Epithelial cell of proximal tubule (primary cell): ENCODE measurements around the gene ARRDC1. TPM values are rescaled to one million over a fixed set of nuclear protein-coding genes. Genes with fewer than 3 reads are reported as not detected.

Experiments used
- DNase-seq: peaks from one replicate; pipeline ENCODE4 v3.0.0-alpha.2; 2011; ENCODE audit warnings: low read depth
- H3K4me3 ChIP-seq: 2 replicates; pipeline ENCODE4 v1.5.1; 2011; ENCODE audit warnings: low read depth, mild to moderate bottlenecking, low read length
- total RNA-seq: library from RNA; depleted of rRNA; stranded (reverse); fragments of >200 nt; gene quantifications from 2 replicates; pipeline ENCODE4 v1.2.3, GENCODE V29; 2015
- TF ChIP-seq, protein P1 (sequence below): conservative IDR thresholded peaks from 2 replicates; pipeline ENCODE4 v1.5.1; 2012; ENCODE audit warnings: low read depth, mild to moderate bottlenecking, low read length

ARRDC1 gene
- total RNA-seq, 1 donor from 2014 or later: 47.6 TPM

DNA sequence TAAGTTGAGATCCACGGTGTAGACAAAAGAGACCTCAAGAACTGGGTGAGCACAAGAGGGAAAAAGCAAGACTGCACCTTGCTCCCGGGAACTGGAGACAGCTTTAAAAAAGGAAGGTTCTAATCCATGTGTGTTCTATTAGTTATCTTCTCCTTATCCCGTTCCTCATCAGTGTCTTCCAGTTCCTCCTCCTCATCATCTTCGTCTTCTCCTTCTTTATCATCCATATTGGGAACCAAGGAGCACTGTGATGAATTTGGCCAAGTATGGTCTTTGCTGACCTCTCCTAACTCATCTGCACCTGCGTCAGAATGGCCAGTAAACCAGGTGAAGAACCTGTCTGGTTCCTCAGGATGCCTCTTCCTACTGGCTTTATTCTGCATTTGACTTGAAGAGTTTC lies 35.4 kb downstream of the ARRDC1 start:
- no peak overlapping the region for H3K4me3 ChIP-seq
- DNase-seq: no peak
- TF ChIP-seq, protein P1, sequence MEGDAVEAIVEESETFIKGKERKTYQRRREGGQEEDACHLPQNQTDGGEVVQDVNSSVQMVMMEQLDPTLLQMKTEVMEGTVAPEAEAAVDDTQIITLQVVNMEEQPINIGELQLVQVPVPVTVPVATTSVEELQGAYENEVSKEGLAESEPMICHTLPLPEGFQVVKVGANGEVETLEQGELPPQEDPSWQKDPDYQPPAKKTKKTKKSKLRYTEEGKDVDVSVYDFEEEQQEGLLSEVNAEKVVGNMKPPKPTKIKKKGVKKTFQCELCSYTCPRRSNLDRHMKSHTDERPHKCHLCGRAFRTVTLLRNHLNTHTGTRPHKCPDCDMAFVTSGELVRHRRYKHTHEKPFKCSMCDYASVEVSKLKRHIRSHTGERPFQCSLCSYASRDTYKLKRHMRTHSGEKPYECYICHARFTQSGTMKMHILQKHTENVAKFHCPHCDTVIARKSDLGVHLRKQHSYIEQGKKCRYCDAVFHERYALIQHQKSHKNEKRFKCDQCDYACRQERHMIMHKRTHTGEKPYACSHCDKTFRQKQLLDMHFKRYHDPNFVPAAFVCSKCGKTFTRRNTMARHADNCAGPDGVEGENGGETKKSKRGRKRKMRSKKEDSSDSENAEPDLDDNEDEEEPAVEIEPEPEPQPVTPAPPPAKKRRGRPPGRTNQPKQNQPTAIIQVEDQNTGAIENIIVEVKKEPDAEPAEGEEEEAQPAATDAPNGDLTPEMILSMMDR: no peak

DNA sequence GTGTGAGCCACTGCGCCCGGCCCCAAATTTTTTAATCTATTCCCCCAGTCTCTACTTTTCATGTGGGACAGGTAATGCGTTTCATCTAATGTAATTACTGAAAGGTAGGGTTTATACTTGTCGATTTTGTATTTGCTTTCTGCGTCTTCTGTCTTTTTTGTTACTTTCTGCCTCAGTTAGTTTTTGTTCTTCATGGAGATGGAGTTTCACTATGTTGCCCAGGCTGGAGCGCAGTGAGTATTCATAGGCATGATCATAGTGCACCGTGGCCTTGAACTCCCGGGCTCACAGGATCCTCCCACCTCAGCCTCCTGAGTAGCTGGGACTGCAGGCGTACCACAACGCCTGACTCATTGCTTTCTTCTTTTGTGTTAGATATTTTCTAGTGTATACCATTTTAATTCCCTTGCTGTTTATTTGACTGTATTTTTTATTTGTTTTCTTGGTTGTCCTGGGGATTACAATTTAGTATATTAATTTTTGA lies 36.7 kb downstream of the ARRDC1 start:
- DNase-seq: no peak
- H3K4me3 ChIP-seq: no peak overlapping the region
- TF ChIP-seq, protein P1: no peak

DNA sequence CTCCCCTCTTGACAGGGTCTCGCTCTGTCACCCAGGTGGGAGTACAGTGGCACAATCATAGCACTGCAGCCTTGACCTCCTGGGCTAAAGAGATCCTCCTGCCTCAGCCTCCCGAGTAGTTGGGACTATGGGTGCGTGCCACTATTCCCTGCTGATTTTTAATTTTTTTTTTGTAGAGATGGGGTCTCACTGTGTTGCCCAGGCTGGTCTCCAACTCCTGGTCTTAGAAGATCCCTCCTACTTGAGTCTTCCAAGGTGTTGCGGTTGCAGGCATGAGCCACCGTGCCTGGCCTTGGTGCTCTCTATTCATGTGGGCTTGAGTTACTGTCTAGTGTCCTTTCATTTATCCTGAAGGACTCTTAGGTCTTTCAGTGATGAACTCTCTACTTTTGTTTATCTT lies 37.4 kb downstream of the ARRDC1 start:
- DNase-seq: no peak
- no peak overlapping the region for H3K4me3 ChIP-seq
- TF ChIP-seq, protein P1: no peak

DNA sequence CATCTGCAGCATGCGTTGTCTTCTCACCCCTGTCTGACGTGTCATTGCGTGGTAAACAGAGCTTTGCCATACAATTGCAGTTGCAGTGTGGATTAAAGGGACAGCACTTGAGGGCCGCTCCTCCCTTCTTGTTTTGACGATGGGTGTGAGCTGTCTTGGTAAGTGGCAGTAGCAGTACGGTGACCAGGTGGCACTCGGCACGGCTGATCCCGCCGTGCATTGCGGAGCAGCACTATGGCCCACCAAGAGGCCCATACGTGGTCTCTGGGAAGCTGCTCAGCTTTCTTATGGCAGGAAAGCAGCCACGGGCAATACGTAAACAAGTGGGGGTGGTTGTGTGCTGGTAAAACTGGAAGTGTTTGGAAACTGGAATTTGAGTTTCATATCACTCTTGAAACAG lies 38.4 kb downstream of the ARRDC1 start:
- TF ChIP-seq, protein P1: no peak
- DNase-seq: no peak
- H3K4me3 ChIP-seq: no peak overlapping the region

DNA sequence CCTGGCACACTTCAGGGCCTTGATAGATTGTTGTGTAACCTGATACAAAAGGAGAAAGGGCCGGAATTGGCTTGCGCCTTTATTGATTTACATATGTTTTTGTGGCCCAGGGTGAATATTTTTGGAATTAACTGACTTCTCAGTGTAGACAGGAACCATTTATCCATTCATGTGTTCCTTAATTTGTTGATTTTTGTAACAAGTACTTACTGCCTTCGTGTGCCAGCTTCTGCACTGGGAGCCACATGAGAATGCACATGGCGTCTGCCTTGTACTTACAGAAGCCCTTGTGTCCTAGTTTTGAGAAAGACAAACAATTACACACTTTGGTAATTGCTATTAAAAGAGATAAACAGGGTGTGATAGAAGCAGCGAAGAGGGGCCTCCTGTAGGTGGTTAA lies 39.7 kb downstream of the ARRDC1 start:
- DNase-seq: no peak
- TF ChIP-seq, protein P1: no peak
- H3K4me3 ChIP-seq: no peak overlapping the region

DNA sequence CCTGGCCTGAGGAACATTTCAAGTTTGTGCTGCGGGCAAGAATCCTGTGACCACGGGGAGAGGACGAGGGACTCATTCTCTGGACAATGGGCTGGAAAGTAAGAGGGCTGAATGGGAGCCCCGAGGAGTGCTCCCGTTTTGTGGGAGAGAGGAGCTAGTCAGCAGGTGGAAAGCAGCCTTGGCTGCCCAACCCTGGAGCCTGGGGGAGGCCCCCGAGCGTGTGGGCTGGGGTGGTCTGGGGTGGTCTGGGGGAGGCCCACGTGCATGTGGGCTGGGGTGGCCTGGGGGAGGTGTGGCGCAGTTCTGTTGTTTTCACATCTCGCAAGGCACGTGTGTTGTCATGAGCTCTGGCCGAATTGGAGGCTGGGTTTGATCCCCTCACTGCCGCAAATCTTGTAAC lies 40.9 kb downstream of the ARRDC1 start:
- TF ChIP-seq, protein P1: no peak
- H3K4me3 ChIP-seq: no peak overlapping the region
- no peak for DNase-seq

DNA sequence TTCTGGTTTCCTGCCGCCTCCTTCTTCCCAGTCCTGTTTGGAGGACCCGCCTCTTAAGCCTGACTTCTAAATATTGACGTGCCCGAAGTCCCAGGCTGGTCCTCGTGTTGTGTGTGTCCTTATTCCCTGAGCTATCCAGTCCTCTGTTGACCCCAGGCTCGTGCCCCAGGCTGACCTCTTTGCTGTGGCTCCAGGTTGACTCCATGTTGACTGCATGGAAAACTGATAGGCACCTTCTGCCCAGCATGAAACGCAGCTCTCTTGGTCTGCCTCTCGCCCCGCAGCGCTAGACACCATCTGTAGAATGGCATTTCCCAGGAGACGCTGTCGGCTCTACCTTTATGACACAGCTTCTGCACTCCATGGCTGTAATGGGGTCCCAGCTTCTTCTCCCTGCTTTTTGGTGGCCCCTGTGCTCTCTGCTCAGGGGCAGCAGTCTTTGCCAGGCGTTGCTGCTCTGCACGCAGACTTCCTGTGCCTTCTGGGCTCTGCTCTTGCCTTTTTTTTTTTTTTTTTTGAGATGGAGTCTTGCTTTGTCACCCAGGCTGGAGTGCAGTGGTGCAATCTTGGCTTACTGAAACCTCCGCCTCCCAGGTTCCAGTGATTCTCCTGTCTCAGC lies 41.7 kb downstream of the ARRDC1 start:
- TF ChIP-seq, protein P1: no peak
- no peak for DNase-seq
- no peak overlapping the region for H3K4me3 ChIP-seq
